K562 (cell line): ENCODE results near the gene TMEM120B. TPM values are rescaled to one million over a fixed set of nuclear protein-coding genes. Genes with fewer than 3 reads are reported as not detected.

Experiments used
- ATAC-seq: fragments of 200-7000 bp; cut with Tn5 transposase; 3 replicates; pipeline ENCODE4 v1.9.1; 2020; ENCODE audit warnings: moderate library complexity
- BruUV-seq: library from RNA; stranded (reverse); fragments of 400-500 nt; replicated peaks from 2 replicates; lab custom pipeline; 2021; lab: Mats Ljungman, UMichigan
- CTCF ChIA-PET: fragments of 300-600 bp; formaldehyde crosslinking; extraction: SDS; loops from one replicate; lab custom pipeline; 2021; ENCODE audit warnings: low intra/inter-chr PET ratio; lab: Yijun Ruan, JAX
- POLR2A ChIA-PET: fragments of 300-600, 350-650 bp; sonication (Branson Sonifier 250); formaldehyde crosslinking; extraction: SDS; loops from one replicate; lab custom pipeline; 2021; ENCODE audit warnings: antibody characterized with exemption, inconsistent platforms; lab: Yijun Ruan, JAX
- DNase-seq, 4 experiments: peaks; one replicate each; pipeline versions ENCODE4 v3.0.0 to v3.0.0-alpha.2; 2011 to 2018; ENCODE audit warnings: low spot score in 3 of 4, mixed read lengths in 3 of 4; ENCODE audit errors: extremely low read depth in 1 of 4
- FAIRE-seq: peaks from 2 replicates; lab custom pipeline; 2011; peaks lifted over from hg19 to GRCh38; lab: Jason Lieb, UNC
- H2AFZ ChIP-seq: 2 replicates; pipeline ENCODE4 v1.6.0; 2011; ENCODE audit warnings: low read depth, low read length, control low read depth, inconsistent platforms
- H3K27ac ChIP-seq: fragments of 200-600 bp; 3 replicates; pipeline ENCODE4 v1.8.0; 2011; ENCODE audit warnings: low read depth, mild to moderate bottlenecking, control low read depth, inconsistent platforms, low read length, moderate library complexity, mixed read lengths; ENCODE audit errors: extremely low read depth
- H3K27me3 ChIP-seq, 2 experiments: fragments of 300-600 bp in 1 of 2; 2 replicates in 1 of 2; 3 replicates in 1 of 2; pipeline versions ENCODE4 v1.6.0 to v1.8.0; 2011; ENCODE audit warnings: inconsistent platforms in 2 of 2, low read length in 2 of 2, mild to moderate bottlenecking in 1 of 2, mixed read lengths in 1 of 2, moderate library complexity in 1 of 2; ENCODE audit not compliant: control insufficient read depth in 2 of 2, insufficient read depth in 2 of 2
- H3K36me3 ChIP-seq: fragments of 300-600 bp; 3 replicates; pipeline ENCODE4 v1.8.0; 2011; ENCODE audit warnings: mild to moderate bottlenecking, low read length, inconsistent platforms; ENCODE audit not compliant: control insufficient read depth, insufficient read depth
- H3K4me1 ChIP-seq, 2 experiments: fragments of 200-600 bp in 1 of 2; replicated peaks in 1 of 2; 2 replicates in 1 of 2; 3 replicates in 1 of 2; pipeline versions ENCODE4 v1.5.1 to v1.8.0; 2011; ENCODE audit warnings: inconsistent platforms in 2 of 2, low read length in 2 of 2, mild to moderate bottlenecking in 1 of 2, mixed read lengths in 1 of 2, moderate library complexity in 1 of 2; ENCODE audit not compliant: control insufficient read depth in 2 of 2, insufficient read depth in 2 of 2
- H3K4me2 ChIP-seq: 2 replicates; pipeline ENCODE4 v1.6.1; 2011; ENCODE audit warnings: low read length, control low read depth, inconsistent platforms, mixed read lengths; ENCODE audit not compliant: insufficient read depth
- H3K4me3 ChIP-seq: fragments of 200-600 bp; sonication (generic), shearing (Covaris generic); 2 replicates; pipeline ENCODE4 v1.5.1; 2016; ENCODE audit warnings: control low read depth, inconsistent platforms
- H3K79me2 ChIP-seq: fragments of 200-600 bp; 3 replicates; pipeline ENCODE4 v1.8.0; 2011; ENCODE audit warnings: low read length, inconsistent platforms; ENCODE audit not compliant: control insufficient read depth, insufficient read depth
- H3K9ac ChIP-seq, 2 experiments: 2 replicates each; pipeline versions ENCODE4 v1.6.0 to v1.6.1; 2011; ENCODE audit warnings: low read depth in 2 of 2, low read length in 2 of 2, control low read depth in 1 of 2, inconsistent platforms in 1 of 2, mild to moderate bottlenecking in 1 of 2, mixed read lengths in 1 of 2; ENCODE audit not compliant: insufficient read depth in 1 of 2
- H3K9me1 ChIP-seq: one replicate; pipeline ENCODE4 v1.6.0; 2011; ENCODE audit warnings: inconsistent platforms, mild to moderate bottlenecking, low read length, moderate library complexity; ENCODE audit not compliant: control insufficient read depth, insufficient read depth
- H3K9me3 ChIP-seq: replicated peaks from 2 replicates; pipeline ENCODE4 v1.5.1; 2011; ENCODE audit warnings: low read depth, low read length, inconsistent platforms; ENCODE audit not compliant: control insufficient read depth, insufficient read depth
- H4K20me1 ChIP-seq: replicated peaks from 2 replicates; pipeline ENCODE4 v1.6.1; 2011; ENCODE audit warnings: low read length, inconsistent platforms, mixed read lengths; ENCODE audit not compliant: control insufficient read depth, insufficient read depth
- HLTF ChIP-seq: fragments of 450-650 bp; IDR thresholded peaks from 2 replicates; pipeline ENCODE4 v1.6.1; 2016
- NFIC ChIP-seq: fragments of 450-650 bp; IDR thresholded peaks from 2 replicates; pipeline ENCODE4 v1.6.1; 2017; ENCODE audit warnings: mild to moderate bottlenecking, inconsistent platforms
- PCBP2 ChIP-seq: fragments of 200-400 bp; formaldehyde crosslinking; IDR thresholded peaks from 2 replicates; pipeline ENCODE4 v1.6.1; 2018; ENCODE audit warnings: low read length, low read depth, mild to moderate bottlenecking, moderate library complexity; ENCODE audit not compliant: poor library complexity, severe bottlenecking
- POLR2G ChIP-seq: fragments of 200-400 bp; formaldehyde crosslinking; IDR thresholded peaks from 2 replicates; pipeline ENCODE4 v1.6.1; 2017; ENCODE audit warnings: low read depth, mild to moderate bottlenecking, antibody characterized with exemption, low read length, moderate library complexity
- WGBS: fragments of 100-300 bp; shearing (Covaris generic); methylation state at CpG from one replicate; pipeline ENCODE4 v1.1.6; 2016; ENCODE audit warnings: low coverage, mixed read lengths; ENCODE audit not compliant: insufficient coverage; ENCODE audit errors: missing lambda C conversion rate; 5-methylcytosine and 5-hydroxymethylcytosine counted together
- in situ Hi-C: fragments of 300-500 bp; cut with MboI; formaldehyde crosslinking; loops from 4 replicates; pipeline ENCODE4 v1.15.0; 2018; ENCODE audit warnings: inconsistent platforms, mixed read lengths
- intact Hi-C: fragments of 100-400 bp; cut with micrococcal nuclease; formaldehyde crosslinking; loops from 2 replicates; pipeline ENCODE4 v1.14.2; 2022
- polyA plus RNA-seq, 8 experiments: library from polyadenylated mRNA; depleted of rRNA in 4 of 8; stranded (reverse) in 5 of 8; unstranded in 3 of 8; fragments of >200 nt; fragmentation: Nextera tagmentation in 2 of 8; fragmentation: Illumina TruSeq in 1 of 8; extraction: Ambion mirVana in 2 of 8; extraction: Trizol in 1 of 8; gene quantifications; 2 replicates each; pipeline versions ENCODE4 v1.2.1 to v1.2.3, GENCODE V29; 2011 to 2014; ENCODE audit warnings: inconsistent platforms in 1 of 8, missing spikeins in 1 of 8
- total RNA-seq, 7 experiments: library from RNA; depleted of rRNA in 6 of 7; stranded (reverse); fragments of >200 nt in 6 of 7; fragmentation: Illumina TruSeq in 2 of 7; extraction: Trizol in 2 of 7; gene quantifications; 2 replicates each; pipeline versions ENCODE4 v1.2.1 to v1.2.3, GENCODE V29; 2011 to 2021; ENCODE audit warnings: low replicate concordance in 1 of 7
- TF ChIP-seq, protein P1 (sequence below): fragments of 450-650 bp; IDR thresholded peaks from 2 replicates; pipeline ENCODE4 v1.6.1; 2016; ENCODE audit warnings: missing biosample characterization, missing genetic modification characterization

Gene TMEM120B
- total and polyA plus RNA-seq, 9 of the 15 experiments (the other 6 are each of a cell fraction or from before 2014, with no cell fraction given), result 1.7 to 18.6 (median 7.4) TPM

- POLR2A ChIA-PET, result interaction anchor here (1.0 to 3.3 kb wide), 4 partner anchors 8 to 27 kb away, joined by 4 to 21 read pairs (median 15); no protein-coding TSS in a partner anchor
- in situ Hi-C loops, result loop anchor here (25.0 kb wide), 1 partner anchor 1558 kb away; the partner anchor contains the start of gene KMT5A
- H3K9ac ChIP-seq, result no peak overlapping the region
These were observed 116.3 kb downstream of the TMEM120B start for GRCh38 chr12:121828826-121829225.

GRCh38 chr12:121829250-121829918 lies 116.8 kb downstream of the TMEM120B start:
- ChIA-PET CTCF (no interaction called here), POLR2A (interaction anchor here (3.3 kb wide), 1 partner anchor 8 kb away, joined by 21 read pairs; no protein-coding TSS in a partner anchor)
- intact Hi-C loops, result no loop called here
- 0 out of 2 replicates have a peak, but pooled peaks have one; percentile 24 for TF ChIP-seq POLR2G
- TF ChIP-seq, protein P1, sequence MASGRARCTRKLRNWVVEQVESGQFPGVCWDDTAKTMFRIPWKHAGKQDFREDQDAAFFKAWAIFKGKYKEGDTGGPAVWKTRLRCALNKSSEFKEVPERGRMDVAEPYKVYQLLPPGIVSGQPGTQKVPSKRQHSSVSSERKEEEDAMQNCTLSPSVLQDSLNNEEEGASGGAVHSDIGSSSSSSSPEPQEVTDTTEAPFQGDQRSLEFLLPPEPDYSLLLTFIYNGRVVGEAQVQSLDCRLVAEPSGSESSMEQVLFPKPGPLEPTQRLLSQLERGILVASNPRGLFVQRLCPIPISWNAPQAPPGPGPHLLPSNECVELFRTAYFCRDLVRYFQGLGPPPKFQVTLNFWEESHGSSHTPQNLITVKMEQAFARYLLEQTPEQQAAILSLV (tag), result no peak
- TF ChIP-seq HLTF, result no peak
- TF ChIP-seq PCBP2, result no peak
- peak; percentile 68 for TF ChIP-seq NFIC

More at GRCh38 chr12:121828826-121829225, 116.3 kb downstream of the TMEM120B start:
- CTCF ChIA-PET, result no interaction called here
- H2AFZ ChIP-seq, result no peak overlapping the region
- no peaks in the 10 kb centered on the region; the same call in 1 of the 2 replicates for H4K20me1 ChIP-seq
- intact Hi-C loops, result no loop called here
- WGBS, result 87% methylated on average over 9 of the region's 9 CpGs
- no peaks in the 10 kb centered on the region for H3K9me3 ChIP-seq
- no TSS peak for BruUV-seq
- H3K4me1 ChIP-seq, result peaks cover 0 to 25% of the 10 kb centered on the region in 2 experiments; a peak in 2 of 5 replicates
- peaks cover 74% of the 10 kb centered on the region for H3K36me3 ChIP-seq
- 0 out of 2 replicates have a peak, but pooled peaks have one; percentile 0 for TF ChIP-seq POLR2G
- TF ChIP-seq, protein P1 (tag), result no peak
- H3K27ac ChIP-seq, result no peak overlapping the region
- H3K4me3 ChIP-seq, result no peak overlapping the region
- no peaks in the 10 kb centered on the region for H3K27me3 ChIP-seq
- FAIRE-seq (no peak), ATAC-seq (no peak), DNase-seq (no peak)
- H3K79me2 ChIP-seq, result no peaks in the 10 kb centered on the region
- H3K9me1 ChIP-seq, result no peaks in the 10 kb centered on the region
- no peak overlapping the region for H3K4me2 ChIP-seq

More at GRCh38 chr12:121829250-121829918, 116.8 kb downstream of the TMEM120B start:
- H3K27ac ChIP-seq, result no peak overlapping the region
- no peaks in the 10 kb centered on the region for H3K79me2 ChIP-seq
- FAIRE-seq (no peak), ATAC-seq (no peak), DNase-seq (no peak)
- H2AFZ ChIP-seq, result no peak overlapping the region
- H3K36me3 ChIP-seq, result peaks cover 70% of the 10 kb centered on the region; the same call in 2 of the 3 replicates
- peaks cover 0 to 25% of the 10 kb centered on the region in 2 experiments; a peak in 2 of 5 replicates for H3K4me1 ChIP-seq
- no peaks in the 10 kb centered on the region for H3K9me3 ChIP-seq
- no peaks in the 10 kb centered on the region for H3K9me1 ChIP-seq
- BruUV-seq, result no TSS peak
- 90% methylated on average over 7 of the region's 7 CpGs for WGBS
- no peak overlapping the region for H3K9ac ChIP-seq
- in situ Hi-C loops, result loop anchor here (25.0 kb wide), 1 partner anchor 1558 kb away; the partner anchor contains the start of gene KMT5A
- H3K4me2 ChIP-seq, result no peak overlapping the region
- H4K20me1 ChIP-seq, result no peaks in the 10 kb centered on the region
- H3K27me3 ChIP-seq, result no peaks in the 10 kb centered on the region
- H3K4me3 ChIP-seq, result no peak overlapping the region
